ENCODE results near the gene SMARCB1.

- TF ChIP-seq MAX (IDR thresholded peaks at IDR 0.05; ENCODE audit: insufficient read depth, insufficient read length) (no peak), POLR2A (IDR thresholded peaks at IDR 0.05; ENCODE audit: low read depth, low read length) (no peak)
These were observed 90.8 kb downstream of the SMARCB1 start for GRCh38 chr22:23877566-23877965.

Measured in endothelial cell of umbilical vein (primary cell).